H1 (cell line): ENCODE measurements around the gene IFNL3. TPM values are rescaled to one million over a fixed set of nuclear protein-coding genes. Genes with fewer than 3 reads are reported as not detected.

Source experiments
- CTCF ChIA-PET: fragments of 300-600 bp; sonication (Branson Sonifier 250); formaldehyde crosslinking; loops from one replicate; lab custom pipeline; 2021; ENCODE audit not compliant: partially characterized antibody; lab: Charles Lee
- POLR2A ChIA-PET: fragments of 300-600 bp; sonication (Branson Sonifier 250); formaldehyde crosslinking; loops from one replicate; lab custom pipeline; 2021; ENCODE audit warnings: inconsistent platforms; ENCODE audit not compliant: partially characterized antibody; lab: Charles Lee
- DNase-seq, 2 experiments: peaks; one replicate each; pipeline versions ENCODE4 v3.0.0 to v3.0.0-alpha.2; 2010 to 2022; ENCODE audit warnings: low spot score in 2 of 2, low read depth in 1 of 2, mixed read lengths in 1 of 2
- FAIRE-seq: peaks from 2 replicates; lab custom pipeline; 2011; peaks lifted over from hg19 to GRCh38; lab: Jason Lieb, UNC
- H2AFZ ChIP-seq: 2 replicates; pipeline ENCODE4 v1.8.1; 2012; ENCODE audit warnings: low read length, inconsistent platforms
- H2AK5ac ChIP-seq: 2 replicates; pipeline ENCODE4 v1.6.1; 2013; ENCODE audit warnings: low read depth, low read length
- H2BK120ac ChIP-seq: replicated peaks from 2 replicates; pipeline ENCODE3; 2013; ENCODE audit warnings: low read depth, low read length, inconsistent platforms
- H2BK12ac ChIP-seq: 2 replicates; pipeline ENCODE4 v1.6.1; 2013; ENCODE audit warnings: low read depth, low read length
- H2BK15ac ChIP-seq: 2 replicates; pipeline ENCODE4 v1.6.1; 2013; ENCODE audit warnings: low read length
- H2BK20ac ChIP-seq: 2 replicates; pipeline ENCODE4 v1.6.1; 2013; ENCODE audit warnings: low read length
- H2BK5ac ChIP-seq: 2 replicates; pipeline ENCODE4 v1.6.1; 2013; ENCODE audit warnings: low read depth, low read length
- H3K14ac ChIP-seq: 2 replicates; pipeline ENCODE4 v1.6.1; 2013; ENCODE audit warnings: inconsistent platforms; ENCODE audit not compliant: insufficient read length
- H3K18ac ChIP-seq: 2 replicates; pipeline ENCODE4 v1.6.1; 2013; ENCODE audit warnings: low read length; ENCODE audit errors: extremely low read depth
- H3K23ac ChIP-seq: 2 replicates; pipeline ENCODE4 v1.6.1; 2013; ENCODE audit warnings: inconsistent platforms; ENCODE audit not compliant: insufficient read length
- H3K23me2 ChIP-seq: 2 replicates; pipeline ENCODE4 v1.6.1; 2013; ENCODE audit warnings: low read depth, low read length
- H3K27ac ChIP-seq: 2 replicates; pipeline ENCODE4 v1.6.1; 2011; ENCODE audit warnings: low read depth, low read length, inconsistent platforms
- H3K27me3 ChIP-seq, 4 experiments: replicated peaks in 1 of 4; 1 replicate in 1 of 4; 2 replicates in 3 of 4; pipeline versions ENCODE4 v1.6.1 to v1.8.1; 2011 to 2013; ENCODE audit warnings: low read length in 3 of 4, mild to moderate bottlenecking in 3 of 4, inconsistent platforms in 2 of 4, mixed read lengths in 2 of 4, moderate library complexity in 1 of 4; ENCODE audit not compliant: control insufficient read depth in 3 of 4, insufficient read depth in 3 of 4; ENCODE audit errors: extremely low read depth in 1 of 4
- H3K36me3 ChIP-seq, 4 experiments: 2 replicates each; pipeline versions ENCODE4 v1.6.1 to v1.8.1; 2011 to 2013; ENCODE audit warnings: mild to moderate bottlenecking in 4 of 4, low read length in 3 of 4, moderate library complexity in 2 of 4, control low read depth in 1 of 4, inconsistent platforms in 1 of 4; ENCODE audit not compliant: insufficient read depth in 4 of 4, control insufficient read depth in 2 of 4
- H3K4ac ChIP-seq: replicated peaks from 2 replicates; pipeline ENCODE3; 2013; ENCODE audit warnings: low read length, low read depth, mixed read lengths, inconsistent platforms; ENCODE audit not compliant: insufficient read length
- H3K4me1 ChIP-seq, 4 experiments: replicated peaks in 1 of 4; 1 replicate in 1 of 4; 2 replicates in 3 of 4; pipeline versions ENCODE4 v1.6.1 to v1.8.1; 2011 to 2013; ENCODE audit warnings: low read length in 3 of 4, inconsistent platforms in 2 of 4, mixed read lengths in 1 of 4; ENCODE audit not compliant: insufficient read depth in 4 of 4, control insufficient read depth in 3 of 4
- H3K4me2 ChIP-seq, 2 experiments: 2 replicates each; pipeline versions ENCODE4 v1.6.1 to v1.8.1; 2011 to 2013; ENCODE audit warnings: low read depth in 2 of 2, low read length in 2 of 2, control low read depth in 1 of 2, inconsistent platforms in 1 of 2, mild to moderate bottlenecking in 1 of 2; ENCODE audit not compliant: insufficient read depth in 1 of 2
- H3K4me3 ChIP-seq, 4 experiments: fragments of 200-600, 300-600 bp in 1 of 4; sonication (generic), shearing (Covaris generic), sonication (Bioruptor Twin) in 1 of 4; 2 replicates each; pipeline versions ENCODE4 v1.5.1 to v1.8.1; 2011 to 2016; ENCODE audit warnings: low read length in 4 of 4, low read depth in 3 of 4, control low read depth in 2 of 4, inconsistent platforms in 2 of 4, mild to moderate bottlenecking in 2 of 4, mixed read lengths in 1 of 4, moderate library complexity in 1 of 4; ENCODE audit not compliant: insufficient read depth in 2 of 4; ENCODE audit errors: extremely low read depth in 1 of 4
- H3K56ac ChIP-seq: replicated peaks from 2 replicates; pipeline ENCODE3; 2013; ENCODE audit warnings: low read depth, mild to moderate bottlenecking, mixed read lengths, low read length, inconsistent platforms; ENCODE audit not compliant: insufficient read length
- H3K79me1 ChIP-seq: 2 replicates; pipeline ENCODE4 v1.6.1; 2013; ENCODE audit warnings: low read depth, low read length, control low read depth
- H3K79me2 ChIP-seq, 2 experiments: 2 replicates each; pipeline versions ENCODE4 v1.6.1 to v1.8.1; 2012 to 2013; ENCODE audit warnings: low read length in 2 of 2, mild to moderate bottlenecking in 2 of 2, inconsistent platforms in 1 of 2; ENCODE audit not compliant: insufficient read depth in 2 of 2, control insufficient read depth in 1 of 2
- H3K9ac ChIP-seq, 4 experiments: replicated peaks in 1 of 4; 1 replicate in 1 of 4; 2 replicates in 3 of 4; pipeline versions ENCODE4 v1.6.1 to v1.8.1; 2011 to 2013; ENCODE audit warnings: low read depth in 3 of 4, low read length in 3 of 4, control low read depth in 2 of 4, mild to moderate bottlenecking in 2 of 4, moderate library complexity in 2 of 4, inconsistent platforms in 1 of 4; ENCODE audit errors: extremely low read depth in 1 of 4
- H3K9me3 ChIP-seq, 2 experiments: 2 replicates each; pipeline versions ENCODE4 v1.6.1 to v1.8.1; 2012 to 2013; ENCODE audit warnings: mild to moderate bottlenecking in 2 of 2, moderate library complexity in 2 of 2, control low read depth in 1 of 2, inconsistent platforms in 1 of 2, low read depth in 1 of 2, low read length in 1 of 2, mixed read lengths in 1 of 2; ENCODE audit not compliant: insufficient read depth in 2 of 2
- H4K20me1 ChIP-seq, 2 experiments: replicated peaks in 1 of 2; 2 replicates each; pipeline versions ENCODE3 to v1.8.1; 2011 to 2013; ENCODE audit warnings: inconsistent platforms in 2 of 2, low read length in 2 of 2, mild to moderate bottlenecking in 1 of 2; ENCODE audit not compliant: insufficient read depth in 2 of 2, control insufficient read depth in 1 of 2
- H4K5ac ChIP-seq: 2 replicates; pipeline ENCODE4 v1.6.1; 2013; ENCODE audit warnings: low read length, low read depth, mixed read lengths, inconsistent platforms; ENCODE audit not compliant: insufficient read length
- H4K8ac ChIP-seq: 2 replicates; pipeline ENCODE4 v1.8.0; 2013; ENCODE audit warnings: mild to moderate bottlenecking, moderate library complexity, low read length, inconsistent platforms; ENCODE audit not compliant: insufficient read depth; ENCODE audit errors: extremely low read depth
- H4K91ac ChIP-seq: replicated peaks from 2 replicates; pipeline ENCODE3; 2013; ENCODE audit warnings: low read length, mixed read lengths, inconsistent platforms; ENCODE audit not compliant: insufficient read length
- ATF2 ChIP-seq: IDR thresholded peaks from 2 replicates; pipeline ENCODE4 v1.6.1; 2012; ENCODE audit warnings: low read length, inconsistent platforms
- BACH1 ChIP-seq: IDR thresholded peaks from 2 replicates; pipeline ENCODE4 v1.6.1; 2012; ENCODE audit warnings: low read length, improper control_type of control experiment
- CHD2 ChIP-seq: IDR thresholded peaks from 2 replicates; pipeline ENCODE4 v1.6.1; 2012; ENCODE audit warnings: low read length, improper control_type of control experiment
- CTBP2 ChIP-seq: IDR thresholded peaks from 2 replicates; pipeline ENCODE4 v1.7.0; 2011; ENCODE audit warnings: borderline replicate concordance, mild to moderate bottlenecking, moderate library complexity, mixed read lengths, low read length; ENCODE audit not compliant: insufficient read depth, insufficient read length
- EZH2 ChIP-seq: fragments of 200-600 bp; sonication (generic); IDR thresholded peaks from 2 replicates; pipeline ENCODE4 v1.7.1; 2012; ENCODE audit warnings: low read depth, mild to moderate bottlenecking, moderate library complexity, low read length, inconsistent platforms; ENCODE audit not compliant: severe bottlenecking
- FOSL1 ChIP-seq: IDR thresholded peaks from 2 replicates; pipeline ENCODE4 v1.6.1; 2011; ENCODE audit warnings: mild to moderate bottlenecking, low read depth, low read length, moderate library complexity; ENCODE audit not compliant: insufficient read depth
- HDAC2 ChIP-seq, 2 experiments: fragments of 300-600 bp in 1 of 2; sonication (generic) in 1 of 2; IDR thresholded peaks; 2 replicates each; pipeline ENCODE4 v1.6.1; 2011 to 2012; ENCODE audit warnings: low read depth in 2 of 2, low read length in 2 of 2, mild to moderate bottlenecking in 2 of 2, moderate library complexity in 2 of 2, borderline replicate concordance in 1 of 2, inconsistent platforms in 1 of 2
- POLR2A ChIP-seq, 2 experiments: IDR thresholded peaks; 1 replicate in 1 of 2; 2 replicates in 1 of 2; pipeline ENCODE4 v1.6.1; 2011; ENCODE audit warnings: low read depth in 2 of 2, low read length in 2 of 2, mild to moderate bottlenecking in 2 of 2; ENCODE audit errors: control extremely low read depth in 1 of 2
- RNF2 ChIP-seq: fragments of 200-900, 300-1000 bp; sonication (generic); IDR thresholded peaks from 2 replicates; pipeline ENCODE4 v1.7.1; 2016; ENCODE audit warnings: borderline replicate concordance, low read depth, mild to moderate bottlenecking, antibody characterized with exemption, low read length; ENCODE audit not compliant: poor library complexity, severe bottlenecking; ENCODE audit errors: missing control alignments
- SAP30 ChIP-seq: fragments of 300-600 bp; sonication (generic); IDR thresholded peaks from 2 replicates; pipeline ENCODE4 v1.7.1; 2012; ENCODE audit warnings: low read length, moderate library complexity, mild to moderate bottlenecking, inconsistent platforms; ENCODE audit not compliant: insufficient read depth, insufficient replicate concordance
- SP1 ChIP-seq: IDR thresholded peaks from 2 replicates; pipeline ENCODE4 v1.6.1; 2011; ENCODE audit warnings: low read depth, low read length
- SP2 ChIP-seq: IDR thresholded peaks from 2 replicates; pipeline ENCODE4 v1.6.1; 2012; ENCODE audit warnings: mild to moderate bottlenecking, low read length, inconsistent platforms
- WGBS, 2 experiments: shearing (Covaris generic) in 1 of 2; methylation state at CpG; one replicate each; pipeline versions ENCODE4 v1.1.6 to v1.1.7; 2013 to 2015; ENCODE audit warnings: low lambda C conversion rate in 2 of 2, mixed read lengths in 2 of 2, inconsistent platforms in 1 of 2, low coverage in 1 of 2, missing lambda C conversion rate in 1 of 2; ENCODE audit not compliant: insufficient replicate concordance in 2 of 2, insufficient coverage in 1 of 2, insufficient read length in 1 of 2; ENCODE audit errors: extremely low coverage in 1 of 2, missing lambda C conversion rate in 1 of 2; 5-methylcytosine and 5-hydroxymethylcytosine counted together
- polyA plus RNA-seq, 7 experiments: library from polyadenylated mRNA; depleted of rRNA in 3 of 7; stranded (reverse) in 5 of 7; unstranded in 2 of 7; fragments of >200 nt in 5 of 7; fragments of 200-250 nt in 2 of 7; gene quantifications; 1 replicate in 5 of 7; 2 replicates in 1 of 7; 4 replicates in 1 of 7; pipeline versions ENCODE4 v1.2.1 to v1.2.3, GENCODE V29; 2011 to 2013; ENCODE audit warnings: missing spikeins in 2 of 7, mixed read lengths in 2 of 7
- total RNA-seq: library from RNA; stranded (reverse); fragmentation: NEBNext Ultra II Directional; extraction: Animal tissue kit (Norgen Biotek cat#: 25700); gene quantifications from 2 replicates; pipeline ENCODE4 v1.2.1, GENCODE V29; 2021

Gene IFNL3
- total and polyA plus RNA-seq, 2 of the 8 experiments (the other 6 are each of a cell fraction or from before 2014, with no cell fraction given) = 0.11 TPM; not detected in 1

- no peak overlapping the region for H3K4me3 ChIP-seq
- H3K4ac ChIP-seq = no peak overlapping the region
- ChIA-PET POLR2A (no interaction called here), CTCF (interaction anchor here (0.8 to 1.4 kb wide), 2 partner anchors 99 to 118 kb away, joined by 3 read pairs; no protein-coding TSS in a partner anchor)
- no peak overlapping the region for H3K4me2 ChIP-seq
- no peak overlapping the region for H2AK5ac ChIP-seq
- H2BK20ac ChIP-seq = no peak overlapping the region
- H3K4me1 ChIP-seq = peaks cover 0 to 3% (median under 1%) of the 10 kb centered on the region in 4 experiments; a peak in 3 of 7 replicates
- no peaks in the 10 kb centered on the region for H3K23me2 ChIP-seq
- no peak overlapping the region for H3K23ac ChIP-seq
- H2BK120ac ChIP-seq = no peak overlapping the region
- H3K36me3 ChIP-seq = no peaks in the 10 kb centered on the region
- no peak overlapping the region for H3K9ac ChIP-seq
- H3K18ac ChIP-seq = no peak overlapping the region
- peaks cover under 1 to 10% (median 3%) of the 10 kb centered on the region in 4 experiments; a peak in 6 of 7 replicates for H3K27me3 ChIP-seq
- no peak overlapping the region for H2BK12ac ChIP-seq
- no peak overlapping the region for H2BK15ac ChIP-seq
- no peaks in the 10 kb centered on the region for H3K9me3 ChIP-seq
- no peak overlapping the region for H4K5ac ChIP-seq
- H3K79me1 ChIP-seq = no peaks in the 10 kb centered on the region
- H2AFZ ChIP-seq = no peak overlapping the region
- no peak for DNase-seq
- H4K91ac ChIP-seq = no peak overlapping the region
- no peak overlapping the region for H3K27ac ChIP-seq
- H4K20me1 ChIP-seq = no peaks in the 10 kb centered on the region
- no peak for FAIRE-seq
- H2BK5ac ChIP-seq = no peak overlapping the region
- H3K79me2 ChIP-seq = no peaks in the 10 kb centered on the region
- no peak overlapping the region for H3K14ac ChIP-seq
- no peak overlapping the region for H4K8ac ChIP-seq
- 82% methylated on average over 6 of the region's 7 CpGs; no CpG with 5 or more reads in 1 of the 2 experiments for WGBS, 2 experiments
- H3K56ac ChIP-seq = no peak overlapping the region
- TF ChIP-seq BACH1 = no peak
- TF ChIP-seq EZH2 = no peak
- no peak for TF ChIP-seq HDAC2 (IDR thresholded peaks at IDR 0.05; ENCODE audit: borderline replicate concordance in 1 of 2, low read depth in 2 of 2, low read length in 2 of 2)
- TF ChIP-seq RNF2 = no peak
- TF ChIP-seq SP2 = no peak
- TF ChIP-seq POLR2A (IDR thresholded peaks at IDR 0.05; ENCODE audit: control extremely low read depth in 1 of 2, low read depth in 2 of 2, low read length in 2 of 2) = no peak
- no peak for TF ChIP-seq CHD2
- no peak for TF ChIP-seq FOSL1
- TF ChIP-seq CTBP2 = no peak
- TF ChIP-seq SAP30 = no peak
- no peak for TF ChIP-seq SP1
- TF ChIP-seq ATF2 = no peak
These were observed 35.6 kb downstream of the IFNL3 start for GRCh38 chr19:39209196-39209595.
